ENCODE data around the gene LBH. TPM values are rescaled to one million over a fixed set of nuclear protein-coding genes. Genes with fewer than 3 reads are reported as not detected.

Gene LBH
- polyA plus RNA-seq, 1 of the 3 experiments (the other 2 are of a cell fraction) = 22.8 TPM

DNA sequence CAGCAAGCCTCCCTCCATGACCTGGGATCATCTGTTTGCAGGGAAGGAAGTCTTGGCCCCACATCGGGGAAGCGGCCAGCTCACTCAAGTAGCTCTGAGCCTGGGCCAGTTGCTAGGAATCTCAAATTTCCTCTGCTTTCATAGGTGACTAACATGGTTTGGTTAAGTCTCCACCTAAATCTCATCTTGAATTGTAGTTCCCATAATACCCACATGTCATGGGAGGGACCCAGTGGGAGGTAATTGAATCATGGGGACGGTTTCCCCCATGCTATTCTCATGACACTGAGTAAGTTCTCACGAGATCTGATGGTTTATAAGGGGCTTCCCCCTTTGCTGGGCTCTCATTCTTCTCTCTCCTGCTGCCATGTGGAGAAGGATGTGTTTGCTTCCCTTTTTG is 75.2 kb downstream of the LBH start (continued):
- TF ChIP-seq, protein P1, sequence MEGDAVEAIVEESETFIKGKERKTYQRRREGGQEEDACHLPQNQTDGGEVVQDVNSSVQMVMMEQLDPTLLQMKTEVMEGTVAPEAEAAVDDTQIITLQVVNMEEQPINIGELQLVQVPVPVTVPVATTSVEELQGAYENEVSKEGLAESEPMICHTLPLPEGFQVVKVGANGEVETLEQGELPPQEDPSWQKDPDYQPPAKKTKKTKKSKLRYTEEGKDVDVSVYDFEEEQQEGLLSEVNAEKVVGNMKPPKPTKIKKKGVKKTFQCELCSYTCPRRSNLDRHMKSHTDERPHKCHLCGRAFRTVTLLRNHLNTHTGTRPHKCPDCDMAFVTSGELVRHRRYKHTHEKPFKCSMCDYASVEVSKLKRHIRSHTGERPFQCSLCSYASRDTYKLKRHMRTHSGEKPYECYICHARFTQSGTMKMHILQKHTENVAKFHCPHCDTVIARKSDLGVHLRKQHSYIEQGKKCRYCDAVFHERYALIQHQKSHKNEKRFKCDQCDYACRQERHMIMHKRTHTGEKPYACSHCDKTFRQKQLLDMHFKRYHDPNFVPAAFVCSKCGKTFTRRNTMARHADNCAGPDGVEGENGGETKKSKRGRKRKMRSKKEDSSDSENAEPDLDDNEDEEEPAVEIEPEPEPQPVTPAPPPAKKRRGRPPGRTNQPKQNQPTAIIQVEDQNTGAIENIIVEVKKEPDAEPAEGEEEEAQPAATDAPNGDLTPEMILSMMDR (IDR thresholded peaks at IDR 0.05) = no peak
- TF ChIP-seq MEF2A (IDR thresholded peaks at IDR 0.05; ENCODE audit: borderline replicate concordance, low read depth) = no peak
- no peak for TF ChIP-seq ELF1 (IDR thresholded peaks at IDR 0.05)
- no peak for TF ChIP-seq TCF12 (IDR thresholded peaks at IDR 0.05)
- no peak for TF ChIP-seq RCOR1 (IDR thresholded peaks at IDR 0.05; ENCODE audit: low read length)
- TF ChIP-seq FOSL2 (IDR thresholded peaks at IDR 0.05; ENCODE audit: borderline replicate concordance, low read depth) = no peak
- TF ChIP-seq TEAD4 (IDR thresholded peaks at IDR 0.05; ENCODE audit: borderline replicate concordance, insufficient read depth) = no peak
- TF ChIP-seq FOXM1 (IDR thresholded peaks at IDR 0.05; ENCODE audit: low read depth) = no peak
- no peak for TF ChIP-seq CHD2 (IDR thresholded peaks at IDR 0.05; ENCODE audit: low read length, partially characterized antibody)
- TF ChIP-seq, protein P2, sequence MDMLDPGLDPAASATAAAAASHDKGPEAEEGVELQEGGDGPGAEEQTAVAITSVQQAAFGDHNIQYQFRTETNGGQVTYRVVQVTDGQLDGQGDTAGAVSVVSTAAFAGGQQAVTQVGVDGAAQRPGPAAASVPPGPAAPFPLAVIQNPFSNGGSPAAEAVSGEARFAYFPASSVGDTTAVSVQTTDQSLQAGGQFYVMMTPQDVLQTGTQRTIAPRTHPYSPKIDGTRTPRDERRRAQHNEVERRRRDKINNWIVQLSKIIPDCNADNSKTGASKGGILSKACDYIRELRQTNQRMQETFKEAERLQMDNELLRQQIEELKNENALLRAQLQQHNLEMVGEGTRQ (IDR thresholded peaks at IDR 0.05; ENCODE audit: borderline replicate concordance, low read depth, low read length) = no peak

DNA sequence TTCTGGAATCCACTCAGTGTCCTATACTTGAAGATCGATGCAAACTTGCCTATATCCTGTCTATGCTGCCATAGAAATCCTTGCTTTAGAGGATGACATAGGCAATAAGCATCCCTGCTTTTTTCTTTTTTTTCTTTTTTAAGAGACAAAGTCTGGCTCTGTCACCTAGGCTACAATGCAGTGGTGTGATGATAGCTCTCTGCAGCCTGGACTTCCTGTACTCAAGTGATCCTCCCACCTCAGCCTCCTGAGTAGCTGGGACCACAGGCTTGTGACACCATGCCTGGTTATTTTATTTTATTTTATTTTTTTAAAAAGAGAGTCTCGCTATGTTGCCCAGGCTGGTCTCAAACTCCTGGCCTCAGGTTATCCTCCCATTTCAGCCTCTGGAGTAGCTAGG is 76.9 kb downstream of the LBH start:
- Histone ChIP-seq H2AFZ (ENCODE audit: low read depth) (no peak overlapping the region), H3K9me2 (no peaks in the 10 kb centered on the region), H3K4me3 (ENCODE audit: low read depth in 2 of 2, low read length in 1 of 2) (no peak overlapping the region), H3K4me2 (no peak overlapping the region), H3F3A (replicated peaks; ENCODE audit: insufficient read depth) (no peaks in the 10 kb centered on the region), H3K4me1 (ENCODE audit: control insufficient read depth in 1 of 2, insufficient read depth in 2 of 2, low read depth in 1 of 2, low read length in 1 of 2) (peaks cover 0 to 7% of the 10 kb centered on the region in 2 experiments; a peak in 1 of 4 replicates), H3K9ac (no peak overlapping the region), H3K9me3 (no peaks in the 10 kb centered on the region), H3K27ac (ENCODE audit: low read depth in 2 of 2, low read length in 1 of 2) (no peak overlapping the region), H3K27me3 (ENCODE audit: insufficient read depth) (no peaks in the 10 kb centered on the region), H3K36me3 (replicated peaks in 1 of 2; ENCODE audit: control insufficient read depth in 1 of 2, insufficient read depth in 2 of 2, low read length in 1 of 2) (no peaks in the 10 kb centered on the region), H3K79me2 (ENCODE audit: insufficient read depth) (no peaks in the 10 kb centered on the region), H4K20me1 (ENCODE audit: insufficient read depth) (no peaks in the 10 kb centered on the region)
- 74% methylated on average over 2 of the region's 2 CpGs for WGBS (ENCODE audit: low lambda C conversion rate)
- POLR2A ChIA-PET = no interaction called here
- DNase-seq = no peak
- CTCF ChIA-PET = interaction anchor here (0.5 to 2.3 kb wide), 4 partner anchors 15 to 399 kb away, joined by 3 to 6 read pairs (median 3); no protein-coding TSS in a partner anchor
- no peak for TF ChIP-seq YY1 (IDR thresholded peaks at IDR 0.05; ENCODE audit: low read depth)
- no peak for TF ChIP-seq RFX5 (IDR thresholded peaks at IDR 0.05; ENCODE audit: low read length)
- no peak for TF ChIP-seq SMC3 (IDR thresholded peaks at IDR 0.05; ENCODE audit: low read depth, low read length)
- TF ChIP-seq FOSL2 (IDR thresholded peaks at IDR 0.05; ENCODE audit: borderline replicate concordance, low read depth) = no peak
- no peak for TF ChIP-seq TEAD4 (IDR thresholded peaks at IDR 0.05; ENCODE audit: borderline replicate concordance, insufficient read depth)
- TF ChIP-seq IRF3 (IDR thresholded peaks at IDR 0.05; ENCODE audit: low read depth, low read length) = no peak
- TF ChIP-seq GABPA (IDR thresholded peaks at IDR 0.05; ENCODE audit: low read depth) = no peak
- no peak for TF ChIP-seq TAF1 (IDR thresholded peaks at IDR 0.05; ENCODE audit: borderline replicate concordance, low read depth, low read length)
- TF ChIP-seq FOXJ3 (CRISPR knock-in tag; IDR thresholded peaks at IDR 0.05) = no peak
- TF ChIP-seq REST (IDR thresholded peaks at IDR 0.05; ENCODE audit: low read depth, low read length) = no peak
- no peak for TF ChIP-seq JUND (IDR thresholded peaks at IDR 0.05)
- TF ChIP-seq RCOR1 (IDR thresholded peaks at IDR 0.05; ENCODE audit: low read length) = no peak
- no peak for TF ChIP-seq TCF12 (IDR thresholded peaks at IDR 0.05)
- TF ChIP-seq MAX (IDR thresholded peaks at IDR 0.05; ENCODE audit: low read depth) = no peak
- TF ChIP-seq SIN3A (IDR thresholded peaks at IDR 0.05; ENCODE audit: borderline replicate concordance, low read depth, low read length) = no peak
- no peak for TF ChIP-seq CHD2 (IDR thresholded peaks at IDR 0.05; ENCODE audit: low read length, partially characterized antibody)
- no peak for TF ChIP-seq RAD21 (IDR thresholded peaks at IDR 0.05; ENCODE audit: low read length)

Data from SK-N-SH (cell line).